Activated B cell treated with CpG ODN at 0.5 μM for 24 hours (primary cell): ENCODE data around the gene SUN1. TPM values are rescaled to one million over a fixed set of nuclear protein-coding genes. Genes with fewer than 3 reads are reported as not detected.
"Not testable (repeated sequence)": the region's sequence is repeated elsewhere in the genome, so short reads cannot be mapped to it uniquely, and the experiment has no call there.

Experiments
- ATAC-seq: fragments of 200-7000 bp; cut with Tn5 transposase; one replicate; pipeline ENCODE4 v1.10.0; 2021; ENCODE audit warnings: low read depth, mild to moderate bottlenecking, moderate library complexity
- CTCF ChIA-PET: fragments of 350-600 bp; sonication (Branson Sonifier 250); formaldehyde crosslinking; loops from one replicate; lab custom pipeline; 2021; ENCODE audit warnings: antibody characterized with exemption; lab: Charles Lee
- POLR2A ChIA-PET: fragments of 350-600 bp; sonication (Branson Sonifier 250); formaldehyde crosslinking; loops from one replicate; lab custom pipeline; 2021; ENCODE audit warnings: antibody characterized with exemption; lab: Charles Lee
- DNase-seq: peaks from one replicate; pipeline ENCODE4 v3.0.0; 2022
- H3K27ac Mint-ChIP-seq: one replicate; pipeline ENCODE4 v1.8.0; 2020; ENCODE audit warnings: mixed read lengths
- H3K27me3 Mint-ChIP-seq: one replicate; pipeline ENCODE4 v1.8.0; 2021; ENCODE audit warnings: mixed read lengths
- H3K36me3 Mint-ChIP-seq: one replicate; pipeline ENCODE4 v1.8.0; 2021; ENCODE audit warnings: low read depth, mixed read lengths
- H3K4me1 Mint-ChIP-seq: one replicate; pipeline ENCODE4 v1.8.0; 2021; ENCODE audit warnings: mixed read lengths
- H3K4me3 Mint-ChIP-seq: one replicate; pipeline ENCODE4 v1.8.0; 2020; ENCODE audit warnings: mild to moderate bottlenecking, mixed read lengths
- H3K9me3 Mint-ChIP-seq: one replicate; pipeline ENCODE4 v1.8.0; 2020; ENCODE audit warnings: mixed read lengths
- CTCF ChIP-seq: fragments of 200-600 bp; IDR thresholded peaks from one replicate; pipeline ENCODE4 v1.8.0; 2022; ENCODE audit warnings: antibody characterized with exemption, mild to moderate bottlenecking
- intact Hi-C: fragments of 100-400 bp; cut with micrococcal nuclease; formaldehyde crosslinking; loops from one replicate; pipeline ENCODE4 v1.15.1; 2024
- total RNA-seq: library from RNA; stranded (reverse); gene quantifications from 2 replicates; pipeline ENCODE4 v1.2.3, GENCODE V29; 2022

Gene SUN1
- total RNA-seq, 1 donor from 2014 or later = 119 TPM

DNA sequence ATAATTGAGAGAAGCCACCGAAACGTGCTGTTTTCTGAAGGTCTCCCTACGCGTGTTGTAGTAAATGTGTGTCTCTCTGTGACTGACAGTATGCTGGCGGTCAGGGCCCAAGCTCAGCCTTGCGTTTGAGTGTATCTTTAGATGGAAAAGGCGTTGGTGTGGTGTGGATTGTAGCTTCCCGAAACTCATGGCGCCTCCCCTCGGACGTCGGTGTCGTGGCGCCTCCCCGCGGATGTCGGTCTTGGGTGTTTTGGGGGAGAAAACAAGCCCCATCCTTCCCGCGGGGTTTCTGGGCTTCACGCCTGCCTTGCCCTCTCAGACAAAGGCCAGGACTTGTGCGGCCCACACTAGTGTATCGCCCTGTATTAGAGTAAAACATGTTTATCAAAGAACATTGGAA, 12.8 kb downstream of the SUN1 start:
- H3K27me3 Mint-ChIP-seq = no peaks in the 10 kb centered on the region
- CTCF ChIA-PET = interaction anchor here (0.7 kb wide), 1 partner anchor 62 kb away, joined by 4 read pairs; no protein-coding TSS in a partner anchor
- TF ChIP-seq CTCF = no peak

GRCh38 chr7:845731-846130, 13.5 kb downstream of the SUN1 start:
- Mint-ChIP-seq H3K27ac (no peak overlapping the region), H3K9me3 (no peaks in the 10 kb centered on the region), H3K36me3 (peaks cover 68% of the 10 kb centered on the region), H3K4me3 (no peak overlapping the region), H3K27me3 (no peaks in the 10 kb centered on the region), H3K4me1 (no peaks in the 10 kb centered on the region)
- DNase-seq = no peak
- TF ChIP-seq CTCF = no peak
- intact Hi-C loops = no loop called here
- ChIA-PET POLR2A (no interaction called here), CTCF (interaction anchor here (0.7 kb wide), 1 partner anchor 62 kb away, joined by 4 read pairs; no protein-coding TSS in a partner anchor)
- ATAC-seq = no peak

More for the DNA sequence above, 12.8 kb downstream of the SUN1 start:
- H3K36me3 Mint-ChIP-seq = peaks cover 69% of the 10 kb centered on the region
- no peaks in the 10 kb centered on the region for H3K9me3 Mint-ChIP-seq
- ATAC-seq = no peak
- intact Hi-C loops = no loop called here
- DNase-seq = no peak
- POLR2A ChIA-PET = no interaction called here
- H3K4me3 Mint-ChIP-seq = no peak overlapping the region
- H3K27ac Mint-ChIP-seq = no peak overlapping the region
- H3K4me1 Mint-ChIP-seq = no peaks in the 10 kb centered on the region

GRCh38 chr7:846958-847650, 14.8 kb downstream of the SUN1 start:
- H3K27ac Mint-ChIP-seq, H3K27me3 Mint-ChIP-seq, CTCF ChIA-PET, DNase-seq, H3K4me1 Mint-ChIP-seq, H3K9me3 Mint-ChIP-seq, H3K4me3 Mint-ChIP-seq, intact Hi-C loops, POLR2A ChIA-PET: not testable (repeated sequence)
- peak; percentile 49 for ATAC-seq
- H3K36me3 Mint-ChIP-seq = peaks cover 73% of the 10 kb centered on the region

DNA sequence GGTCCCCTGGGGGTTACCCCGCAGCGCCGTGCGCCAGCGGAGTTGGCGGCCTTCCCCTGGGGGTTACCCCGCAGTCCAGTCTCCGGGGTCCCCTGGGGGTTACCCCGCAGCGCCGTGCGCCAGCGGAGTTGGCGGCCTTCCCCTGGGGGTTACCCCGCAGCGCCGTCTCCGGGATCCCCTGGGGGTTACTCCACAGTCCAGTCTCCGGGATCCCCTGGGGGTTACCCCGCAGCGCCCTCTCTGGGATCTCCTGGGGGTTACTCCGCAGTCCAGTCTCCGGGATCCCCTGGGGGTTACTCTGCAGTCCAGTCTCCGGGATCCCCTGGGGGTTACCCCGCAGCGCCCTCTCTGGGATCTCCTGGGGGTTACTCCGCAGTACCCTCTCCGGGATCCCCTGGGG, 15.5 kb downstream of the SUN1 start:
- H3K9me3 Mint-ChIP-seq, POLR2A ChIA-PET, H3K27me3 Mint-ChIP-seq, H3K4me1 Mint-ChIP-seq, DNase-seq, ATAC-seq, intact Hi-C loops, CTCF ChIA-PET, H3K27ac Mint-ChIP-seq, H3K4me3 Mint-ChIP-seq: not testable (repeated sequence)
- peaks cover 73% of the 10 kb centered on the region for H3K36me3 Mint-ChIP-seq

GRCh38 chr7:849145-849544, 16.9 kb downstream of the SUN1 start:
- no peaks in the 10 kb centered on the region for H3K9me3 Mint-ChIP-seq
- no peak overlapping the region for H3K4me3 Mint-ChIP-seq
- TF ChIP-seq CTCF = no peak
- ChIA-PET CTCF (no interaction called here), POLR2A (no interaction called here)
- ATAC-seq = no peak
- peaks cover 73% of the 10 kb centered on the region for H3K36me3 Mint-ChIP-seq
- intact Hi-C loops = no loop called here
- no peaks in the 10 kb centered on the region for H3K27me3 Mint-ChIP-seq
- H3K27ac Mint-ChIP-seq = no peak overlapping the region
- no peaks in the 10 kb centered on the region for H3K4me1 Mint-ChIP-seq
- no peak for DNase-seq

DNA sequence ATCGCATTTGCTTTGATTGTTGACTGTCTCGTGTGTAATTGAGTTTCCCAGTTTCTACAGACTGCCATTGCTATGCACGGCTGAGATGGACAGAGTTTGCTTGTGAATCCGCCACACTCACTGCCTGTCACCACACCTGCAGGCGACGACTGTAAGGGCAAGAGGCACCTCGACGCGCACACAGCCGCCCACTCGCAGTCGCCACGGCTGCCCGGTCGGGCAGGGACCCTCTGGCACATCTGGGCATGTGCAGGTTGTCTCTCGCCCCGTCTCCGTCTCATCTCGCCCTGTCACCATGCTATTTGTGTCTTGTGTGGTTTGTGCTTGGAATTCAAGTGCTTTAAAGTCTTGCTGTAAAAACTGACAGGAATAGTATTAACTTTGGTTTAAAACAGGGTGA, 17.5 kb downstream of the SUN1 start:
- Mint-ChIP-seq H3K4me1 (no peaks in the 10 kb centered on the region), H3K4me3 (no peak overlapping the region), H3K27ac (no peak overlapping the region), H3K27me3 (no peaks in the 10 kb centered on the region), H3K36me3 (peaks cover 73% of the 10 kb centered on the region), H3K9me3 (no peaks in the 10 kb centered on the region)
- POLR2A ChIA-PET = no interaction called here
- CTCF ChIA-PET = no interaction called here
- DNase-seq (no peak), ATAC-seq (no peak)
- intact Hi-C loops = no loop called here
- no peak for TF ChIP-seq CTCF
